HG03103 (cell line): ENCODE results near the gene ZNF827.
A peak's percentile ranks its signal among the peaks of the same experiment; 100 is the strongest.

Experiments used
- ATAC-seq: cut with Tn5 transposase; IDR thresholded peaks from one replicate; pipeline ENCODE4 v1.9.1; 2021; ENCODE audit warnings: low read depth; ENCODE audit not compliant: unreplicated experiment

The ZNF827 gene

GRCh38 chr4:145808848-145809512 lies 129.6 kb downstream of the ZNF827 start:
- ATAC-seq: no peak

DNA sequence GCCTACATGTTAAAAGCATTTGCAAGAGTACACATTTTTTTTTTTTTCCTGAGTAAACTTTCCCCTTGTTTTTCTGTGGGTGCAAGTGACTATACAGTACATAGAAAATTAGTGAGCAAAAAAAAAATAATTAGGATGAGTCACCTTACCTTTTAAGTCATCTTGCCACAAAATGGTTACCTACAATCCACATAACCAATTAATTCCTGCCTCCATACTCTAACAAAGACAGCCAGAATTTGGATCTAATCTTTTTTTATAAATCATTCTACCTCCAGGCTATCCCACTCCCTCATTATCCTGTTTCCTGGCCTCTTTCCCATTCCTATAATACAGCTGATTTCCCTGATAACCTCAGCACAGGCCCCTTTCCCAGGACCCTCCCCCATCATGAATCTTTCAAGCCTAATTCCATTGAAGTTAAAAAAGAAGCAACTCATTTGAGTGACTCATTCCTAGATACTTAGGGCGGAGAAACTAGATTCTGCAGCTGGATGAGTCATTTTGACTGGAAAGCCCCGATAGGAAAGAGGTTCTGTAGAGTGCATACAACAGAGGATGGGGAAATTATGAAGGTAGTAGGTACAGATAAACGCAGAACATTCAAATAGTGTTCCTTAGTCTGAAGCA lies 130.5 kb downstream of the ZNF827 start:
- ATAC-seq: peak; percentile 58

DNA sequence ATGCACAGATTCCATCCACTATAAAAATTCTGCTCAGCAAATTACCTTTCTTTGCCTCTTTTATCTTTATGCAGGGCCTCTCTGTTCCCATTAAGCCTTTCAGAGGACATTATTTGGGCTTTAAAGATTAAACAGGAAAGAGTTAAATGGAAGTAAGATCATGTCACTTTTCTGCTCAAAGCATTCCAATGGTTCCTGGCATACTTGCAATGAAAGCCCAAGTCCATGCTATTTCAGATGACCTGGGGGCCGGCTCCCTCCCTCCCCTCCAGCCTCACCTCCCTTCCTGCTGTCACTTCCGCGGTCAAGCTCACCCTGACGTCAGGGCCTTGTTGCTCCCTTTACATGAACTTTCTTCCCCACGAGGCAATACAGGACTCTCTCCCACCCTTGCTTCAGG lies 133.1 kb downstream of the ZNF827 start:
- ATAC-seq: no peak

- ATAC-seq: no peak
Measured at GRCh38 chr4:145804116-145804515, 134.5 kb downstream of the ZNF827 start.

- ATAC-seq: no peak
Measured at GRCh38 chr4:145799223-145799622, 139.4 kb downstream of the ZNF827 start.

DNA sequence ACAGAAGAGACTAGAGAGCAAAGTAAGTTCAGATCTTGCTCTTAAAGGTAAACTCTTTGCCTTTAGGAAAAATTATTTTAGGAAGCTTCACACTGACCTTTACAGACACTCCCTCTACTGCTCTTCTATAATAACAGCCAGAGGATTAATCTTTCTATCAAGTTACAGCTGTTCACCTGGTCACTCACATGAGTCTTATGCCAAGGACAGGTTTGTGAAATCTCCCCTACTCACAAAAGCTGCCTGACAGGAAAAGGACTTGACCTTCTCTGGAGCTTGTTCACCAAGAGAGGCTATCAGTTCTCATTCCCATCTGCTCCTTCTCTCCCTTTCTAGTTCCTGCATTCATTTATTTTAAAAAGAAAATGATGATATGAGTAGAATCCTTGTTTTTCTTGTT lies 141.3 kb downstream of the ZNF827 start:
- no peak for ATAC-seq

GRCh38 chr4:145796346-145796745 lies 142.3 kb downstream of the ZNF827 start:
- ATAC-seq: no peak

- ATAC-seq: no peak
Measured at GRCh38 chr4:145795521-145795920, 143.1 kb downstream of the ZNF827 start.

DNA sequence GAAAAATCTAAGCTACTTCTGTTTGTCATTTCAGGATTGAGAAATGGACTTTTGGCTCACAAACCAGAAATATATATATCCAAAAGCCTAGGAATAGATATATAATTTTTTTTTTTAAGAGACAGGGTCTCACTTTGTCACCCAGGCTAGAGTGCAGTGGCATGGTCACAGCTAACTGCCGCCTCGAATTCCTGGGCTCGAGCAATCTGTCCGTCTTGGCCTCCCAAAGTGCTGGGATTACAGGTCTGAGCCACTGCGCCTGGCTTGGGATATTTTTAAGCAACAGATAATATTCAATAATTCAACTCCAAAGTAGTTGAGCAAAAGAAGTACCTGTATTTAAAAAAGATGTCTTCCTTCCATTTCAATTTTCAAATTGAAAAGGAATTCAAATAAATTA lies 146.2 kb downstream of the ZNF827 start:
- ATAC-seq: no peak

DNA sequence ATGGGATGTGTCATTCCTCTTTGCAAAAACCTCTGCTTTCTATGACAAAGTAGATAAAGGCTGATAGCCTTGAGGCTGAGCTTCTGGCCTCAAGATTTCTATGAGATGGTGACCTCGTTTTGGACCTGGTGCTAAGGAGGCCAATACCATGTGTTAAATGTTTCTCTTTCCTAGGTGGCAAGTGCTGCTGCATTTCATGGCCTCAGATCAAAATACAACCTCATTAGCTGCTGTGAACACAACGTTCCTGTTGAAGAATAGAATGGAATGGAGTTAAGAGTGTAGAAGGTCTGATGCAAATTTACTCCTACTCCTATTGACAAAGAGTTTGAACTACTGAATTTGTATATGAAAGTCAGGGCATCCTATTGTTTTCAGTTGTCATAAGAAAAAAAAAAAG lies 146.6 kb downstream of the ZNF827 start:
- ATAC-seq: no peak

- no peak for ATAC-seq
Measured at GRCh38 chr4:145788755-145789154, 149.9 kb downstream of the ZNF827 start.

GRCh38 chr4:145786830-145787229 lies 151.8 kb downstream of the ZNF827 start:
- ATAC-seq: no peak

- no peak for ATAC-seq
Measured at GRCh38 chr4:145786261-145786660, 152.4 kb downstream of the ZNF827 start.

DNA sequence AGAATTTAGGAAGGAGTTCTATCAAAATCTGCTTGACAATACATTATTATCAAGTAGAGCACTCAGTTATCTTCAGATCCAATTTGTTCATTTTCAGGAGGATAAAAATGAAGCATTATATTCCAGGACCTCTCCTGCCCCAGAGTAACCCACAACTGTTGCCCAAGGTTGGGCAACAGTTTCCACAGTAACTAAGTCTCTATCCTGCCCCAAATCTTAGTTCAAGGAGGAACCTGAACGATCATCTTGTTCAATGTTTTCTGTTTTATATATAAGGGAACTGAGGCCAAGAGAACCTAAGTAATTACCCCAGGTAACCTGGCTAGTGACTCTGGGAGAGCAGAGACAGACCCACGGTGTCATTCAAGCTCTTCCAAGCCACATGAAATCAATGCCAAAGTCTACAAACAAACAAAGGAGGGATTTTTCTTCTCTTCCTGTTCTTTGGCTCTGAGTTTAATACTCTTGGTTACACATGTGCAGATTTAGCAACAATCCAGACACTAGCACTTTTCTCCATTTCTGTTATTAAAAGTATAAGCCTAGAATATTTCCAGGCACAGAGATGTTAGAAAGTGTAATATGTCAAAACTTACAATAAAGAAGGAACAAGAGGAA lies 153.1 kb downstream of the ZNF827 start:
- ATAC-seq: no peak

GRCh38 chr4:145784036-145784435 lies 154.6 kb downstream of the ZNF827 start:
- ATAC-seq: no peak

DNA sequence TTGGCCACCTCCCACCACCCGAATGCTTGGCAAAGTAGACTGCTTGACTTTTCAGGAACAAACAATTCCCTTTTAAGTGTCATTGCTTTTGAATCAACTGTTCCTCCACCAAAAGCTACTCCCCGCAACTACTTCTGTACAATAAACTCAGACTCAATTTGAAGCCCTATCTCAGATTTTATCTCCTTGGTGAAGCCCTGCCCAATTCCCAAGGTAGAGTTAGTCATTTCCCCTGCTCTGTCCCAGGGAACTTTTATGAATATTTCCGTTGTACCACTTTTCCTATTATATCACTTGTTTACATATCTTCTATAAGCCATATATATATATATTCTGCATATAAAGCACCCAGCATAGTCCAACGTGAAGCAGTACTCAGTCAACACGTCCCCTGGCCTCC lies 155.9 kb downstream of the ZNF827 start:
- no peak for ATAC-seq

- ATAC-seq: no peak
Measured at GRCh38 chr4:145781351-145781750, 157.3 kb downstream of the ZNF827 start.

GRCh38 chr4:145779319-145779801 lies 159.3 kb downstream of the ZNF827 start:
- no peak for ATAC-seq

DNA sequence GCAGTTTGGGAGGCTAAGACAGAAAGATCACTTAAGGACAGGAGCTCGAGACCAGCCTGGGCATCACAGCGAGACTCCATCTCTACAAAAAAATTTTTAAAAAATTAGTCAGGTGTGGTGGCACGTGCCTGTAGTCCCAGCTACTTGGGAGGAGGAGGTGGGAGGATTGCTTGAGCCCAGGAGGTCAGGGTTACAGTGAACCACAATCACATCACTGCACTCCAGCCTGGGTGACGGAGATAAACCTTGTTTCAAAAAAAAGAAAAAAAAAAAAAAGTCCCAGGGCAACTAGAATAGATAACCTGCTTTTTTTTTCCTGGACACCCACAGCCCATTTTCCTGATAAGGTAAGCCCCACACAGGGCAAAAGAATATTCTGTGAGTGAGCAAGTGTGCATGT lies 162.4 kb downstream of the ZNF827 start:
- ATAC-seq: no peak

- ATAC-seq: no peak
Measured at GRCh38 chr4:145775406-145775805, 163.2 kb downstream of the ZNF827 start.

DNA sequence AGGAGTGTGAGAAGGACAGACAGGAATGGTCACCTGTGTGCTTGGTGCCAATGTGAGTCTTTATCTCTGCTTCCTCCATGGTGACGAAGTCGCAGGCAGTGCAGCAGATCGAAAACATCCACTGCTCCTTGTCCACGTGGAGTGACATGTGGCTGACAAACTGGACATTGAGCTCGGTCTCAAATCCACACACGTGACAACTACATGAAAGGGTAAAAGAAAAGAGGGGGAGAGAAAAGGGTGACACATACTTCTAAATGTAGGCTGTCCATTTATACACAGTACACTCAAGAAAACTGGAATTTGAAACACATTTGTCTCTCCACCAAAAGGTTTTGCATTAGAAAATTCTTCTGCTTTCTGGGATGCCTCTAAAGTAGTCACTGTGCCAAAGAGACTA lies 164.2 kb downstream of the ZNF827 start:
- no peak for ATAC-seq
